ENCODE results near the gene MYG1. TPM values are rescaled to one million over a fixed set of nuclear protein-coding genes. Genes with fewer than 3 reads are reported as not detected.
A peak's percentile ranks its signal among the peaks of the same experiment; 100 is the strongest.

Gene MYG1, protein sequence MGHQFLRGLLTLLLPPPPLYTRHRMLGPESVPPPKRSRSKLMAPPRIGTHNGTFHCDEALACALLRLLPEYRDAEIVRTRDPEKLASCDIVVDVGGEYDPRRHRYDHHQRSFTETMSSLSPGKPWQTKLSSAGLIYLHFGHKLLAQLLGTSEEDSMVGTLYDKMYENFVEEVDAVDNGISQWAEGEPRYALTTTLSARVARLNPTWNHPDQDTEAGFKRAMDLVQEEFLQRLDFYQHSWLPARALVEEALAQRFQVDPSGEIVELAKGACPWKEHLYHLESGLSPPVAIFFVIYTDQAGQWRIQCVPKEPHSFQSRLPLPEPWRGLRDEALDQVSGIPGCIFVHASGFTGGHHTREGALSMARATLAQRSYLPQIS
- total RNA-seq (2014; rRNA removed; shearing (Covaris generic)): 65.1 and 74.0 TPM in 2 replicates

DNA sequence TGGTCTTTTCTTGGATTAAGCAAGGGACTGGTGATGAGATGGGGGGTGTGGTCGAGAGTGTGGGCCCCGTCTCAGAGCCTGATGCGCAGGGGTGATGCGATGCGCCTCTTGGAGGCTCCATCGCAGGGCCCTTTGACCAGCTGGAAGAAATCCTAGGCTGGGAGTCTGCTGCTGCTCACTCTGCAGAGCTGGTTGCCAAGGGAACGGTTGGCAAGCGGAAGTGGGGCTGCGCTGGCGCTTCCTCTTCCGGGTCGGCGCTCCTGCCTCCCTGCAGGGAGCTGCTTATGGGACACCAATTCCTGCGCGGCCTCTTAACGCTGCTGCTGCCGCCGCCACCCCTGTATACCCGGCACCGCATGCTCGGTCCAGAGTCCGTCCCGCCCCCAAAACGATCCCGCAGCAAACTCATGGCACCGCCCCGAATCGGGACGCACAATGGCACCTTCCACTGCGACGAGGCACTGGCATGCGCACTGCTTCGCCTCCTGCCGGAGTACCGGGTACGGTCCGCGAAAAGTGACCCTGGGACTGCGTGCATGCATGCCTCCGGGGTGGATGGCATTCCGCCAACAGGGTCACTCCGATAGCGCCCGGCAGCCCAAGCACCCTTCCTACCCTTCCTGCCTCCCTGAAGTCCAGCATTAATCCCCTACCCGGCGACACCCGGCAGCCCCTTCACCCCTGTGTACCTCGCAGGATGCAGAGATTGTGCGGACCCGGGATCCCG lies at the start of gene MYG1:
Gene MYG1 (plus strand): TSS at position 242 of the 727 bp plus-strand sequence. CDS start 43 bp downstream, at position 285.
- peak; percentile 81 for DNase-seq (ENCODE audit: low spot score)

DNA sequence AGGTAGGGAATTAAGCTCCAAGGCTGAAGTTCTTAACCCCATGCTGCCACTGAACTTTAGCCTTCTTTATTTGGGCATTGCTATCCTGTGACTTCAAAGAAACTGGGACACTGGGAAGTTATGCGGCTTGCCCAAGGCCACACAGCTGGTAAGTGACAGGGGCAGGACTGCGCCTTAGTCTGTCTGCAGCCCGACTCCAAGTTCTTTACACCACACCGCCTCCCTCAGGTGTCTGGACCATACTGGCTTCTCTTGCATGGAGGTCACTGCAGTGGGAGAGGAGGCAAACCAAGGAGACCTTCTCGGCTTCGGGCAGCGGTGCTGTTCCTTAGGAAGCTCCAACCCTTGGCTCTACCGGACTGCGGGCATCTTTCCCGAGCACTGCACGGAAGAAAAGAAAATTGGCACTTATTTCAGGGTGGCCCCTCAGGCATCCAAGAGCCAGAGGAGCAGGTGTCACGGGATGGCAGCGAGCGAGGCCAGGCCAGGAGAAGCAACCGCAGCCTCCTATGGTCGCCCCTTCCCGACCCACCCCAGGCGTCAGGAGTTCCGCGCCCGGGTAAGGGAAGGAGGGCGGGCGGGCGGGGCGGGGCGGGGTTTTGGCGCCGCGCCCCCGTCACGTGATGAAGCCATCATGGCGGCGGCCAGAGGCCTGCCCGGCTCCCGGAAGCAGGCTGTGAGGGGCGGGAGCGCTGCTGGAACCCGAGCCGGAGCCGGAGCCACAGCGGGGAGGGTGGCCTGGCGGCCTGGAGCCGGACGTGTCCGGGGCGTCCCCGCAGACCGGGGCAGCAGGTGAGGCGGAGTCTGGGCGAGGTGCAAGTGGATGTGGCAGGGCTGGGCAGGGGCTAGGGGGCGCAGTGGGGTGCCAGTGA lies 47.8 kb upstream of the MYG1 start:
- DNase-seq (ENCODE audit: low spot score): peak; percentile 69

DNA sequence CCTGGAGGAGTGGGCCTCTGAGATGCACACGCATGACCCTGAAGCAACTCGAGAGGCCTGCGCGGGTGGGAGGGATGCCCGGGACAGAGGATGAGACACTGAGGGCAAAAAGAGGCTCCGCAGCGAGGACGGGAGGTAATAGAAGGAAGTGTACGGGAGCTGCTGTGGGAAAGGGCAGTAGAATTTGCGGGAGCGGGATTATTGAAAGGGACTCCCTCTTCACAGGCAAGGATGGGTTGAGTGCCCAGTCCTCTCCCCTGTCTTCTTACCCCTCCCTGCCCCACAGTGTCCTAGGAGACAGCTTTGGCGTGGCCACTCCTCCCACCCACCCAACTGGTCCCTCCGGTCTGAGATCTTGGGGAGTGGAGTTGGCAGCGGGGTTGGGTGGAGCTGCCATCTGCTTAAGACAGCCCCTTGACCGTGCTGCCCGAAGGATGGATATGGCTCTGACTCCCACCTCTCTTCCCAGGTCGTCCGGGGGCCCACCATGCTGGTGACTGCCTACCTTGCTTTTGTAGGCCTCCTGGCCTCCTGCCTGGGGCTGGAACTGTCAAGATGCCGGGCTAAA lies 47.1 kb upstream of the MYG1 start:
- peak; percentile 26 for DNase-seq (ENCODE audit: low spot score)

DNA sequence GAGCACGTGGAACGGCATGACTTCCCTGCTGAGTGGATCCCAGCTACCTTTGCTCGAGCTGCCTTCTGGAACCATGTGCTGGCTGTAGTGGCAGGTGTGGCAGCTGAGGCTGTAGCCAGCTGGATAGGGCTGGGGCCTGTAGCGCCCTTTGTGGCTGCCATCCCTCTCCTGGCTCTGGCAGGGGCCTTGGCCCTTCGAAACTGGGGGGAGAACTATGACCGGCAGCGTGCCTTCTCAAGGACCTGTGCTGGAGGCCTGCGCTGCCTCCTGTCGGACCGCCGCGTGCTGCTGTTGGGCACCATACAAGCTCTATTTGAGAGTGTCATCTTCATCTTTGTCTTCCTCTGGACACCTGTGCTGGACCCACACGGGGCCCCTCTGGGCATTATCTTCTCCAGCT lies 46.2 kb upstream of the MYG1 start:
- no peak for DNase-seq (ENCODE audit: low spot score)

DNA sequence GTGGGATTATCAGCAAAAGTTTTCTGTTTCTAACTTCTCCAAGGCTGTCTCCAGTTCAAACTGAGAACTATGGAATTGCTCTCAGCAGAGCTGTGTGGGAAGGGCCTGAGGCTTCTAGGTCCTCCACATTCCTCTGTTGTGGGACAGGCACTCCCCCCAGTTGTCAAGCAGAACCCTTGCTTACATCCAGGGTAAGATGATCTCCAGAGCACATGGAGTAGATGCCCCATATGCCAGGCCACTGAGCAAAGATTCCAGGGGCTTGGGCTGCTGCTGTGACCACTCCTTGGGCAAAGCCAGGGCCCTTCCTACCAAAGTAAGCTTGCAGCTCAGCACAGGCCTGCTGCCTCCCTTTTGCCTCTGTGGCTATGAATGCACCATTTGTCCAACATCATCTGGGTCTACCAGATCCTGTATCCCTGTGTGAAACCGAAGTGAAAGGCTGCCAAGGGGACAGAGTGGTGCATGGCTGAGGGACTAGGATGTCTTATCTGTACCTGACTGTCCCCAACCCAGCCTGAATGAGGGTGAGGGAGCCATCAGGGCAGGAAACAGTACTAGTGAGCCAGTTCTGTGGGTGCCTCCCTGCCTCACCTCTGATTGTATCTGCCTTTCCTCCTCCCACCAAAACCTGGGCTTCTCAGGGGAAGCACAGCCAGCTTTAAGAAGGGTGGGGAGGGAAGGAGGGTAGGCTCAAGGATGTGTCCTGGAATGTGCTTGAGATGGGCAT lies 44.5 kb upstream of the MYG1 start:
- no peak for DNase-seq (ENCODE audit: low spot score)

DNA sequence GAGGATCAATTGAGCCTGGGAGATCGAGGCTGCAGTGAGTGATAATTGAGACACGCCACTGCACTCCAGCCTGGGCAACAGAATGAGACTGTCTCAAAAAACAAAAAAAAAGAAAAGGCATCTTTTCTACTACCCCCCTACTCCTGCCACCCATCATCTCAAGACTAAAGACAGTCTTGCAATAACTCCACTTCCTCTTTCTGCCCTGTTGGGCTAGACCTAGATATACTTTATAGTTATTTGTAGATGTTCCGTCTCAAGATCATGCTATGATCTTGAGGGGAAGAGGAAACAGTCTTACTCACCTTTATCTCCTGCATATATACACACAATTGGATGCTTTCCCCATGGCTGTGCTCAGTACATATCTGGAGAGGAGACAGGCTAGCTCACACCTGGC lies 43.5 kb upstream of the MYG1 start:
- DNase-seq (ENCODE audit: low spot score): no peak

DNA sequence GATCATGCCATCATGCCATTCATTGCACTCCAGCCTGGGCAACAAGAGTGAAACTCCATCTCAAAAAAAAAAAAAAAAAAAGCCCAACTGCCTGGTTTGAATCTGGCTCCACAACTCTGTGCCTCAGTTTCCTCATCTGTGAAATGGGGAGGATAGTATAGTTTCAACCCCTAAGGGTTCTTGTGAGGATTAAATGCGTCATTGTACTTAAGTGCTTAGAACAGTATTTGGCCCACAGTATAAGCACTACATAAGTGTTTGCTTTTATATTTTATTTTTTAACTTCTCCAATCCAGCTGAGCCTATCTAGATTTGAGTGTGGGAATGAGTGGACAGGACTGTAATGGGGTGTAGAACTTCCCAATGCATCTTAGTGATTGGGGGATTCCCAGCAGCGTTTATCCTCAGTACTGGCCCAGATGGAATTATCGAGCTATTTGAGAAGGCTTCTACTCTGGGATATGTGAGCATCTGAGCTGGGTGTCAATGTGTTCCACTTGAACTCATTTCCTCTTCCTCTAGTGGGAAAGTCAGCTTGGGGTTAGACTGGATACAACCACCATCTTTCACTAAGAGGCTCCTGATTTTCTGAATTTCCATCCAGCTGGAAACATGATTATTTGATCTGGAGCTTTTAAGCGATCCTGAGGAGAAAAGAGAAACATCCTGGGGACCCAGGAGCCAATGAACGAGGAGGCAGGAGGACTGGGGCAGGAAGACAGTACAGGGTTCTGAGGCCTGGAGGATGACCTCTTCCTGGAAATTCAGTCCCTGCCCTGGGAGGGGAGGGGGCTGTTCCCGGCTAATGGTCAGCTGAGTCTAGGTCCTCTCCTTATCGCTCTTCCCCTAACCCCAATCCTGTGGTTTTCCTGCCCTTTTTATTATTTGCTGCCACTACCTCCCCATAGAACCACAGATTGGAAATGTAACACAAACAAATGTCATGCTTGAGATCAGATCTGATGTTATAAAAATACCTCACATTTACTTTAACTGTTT lies 40.7 kb upstream of the MYG1 start:
- DNase-seq (ENCODE audit: low spot score): no peak

DNA sequence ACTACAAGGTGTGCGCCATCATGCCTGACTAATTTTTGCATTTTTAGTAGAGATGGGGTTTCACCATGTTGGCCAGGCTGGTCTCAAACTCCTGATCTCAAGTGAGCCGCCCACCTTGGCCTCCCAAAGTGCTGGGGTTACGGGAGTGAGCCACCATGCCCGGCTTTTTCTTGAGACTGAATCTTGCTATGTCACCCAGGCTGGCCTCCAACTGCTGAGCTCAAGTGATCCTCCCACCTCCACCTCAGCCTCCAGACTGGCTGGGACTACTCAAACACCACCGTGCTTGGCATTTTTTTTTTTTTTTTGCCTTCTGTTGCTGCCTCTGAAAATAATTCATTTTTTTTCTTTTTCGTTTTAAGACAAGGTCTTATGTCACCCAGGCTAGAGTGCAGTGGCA lies 39.6 kb upstream of the MYG1 start:
- DNase-seq (ENCODE audit: low spot score): no peak

DNA sequence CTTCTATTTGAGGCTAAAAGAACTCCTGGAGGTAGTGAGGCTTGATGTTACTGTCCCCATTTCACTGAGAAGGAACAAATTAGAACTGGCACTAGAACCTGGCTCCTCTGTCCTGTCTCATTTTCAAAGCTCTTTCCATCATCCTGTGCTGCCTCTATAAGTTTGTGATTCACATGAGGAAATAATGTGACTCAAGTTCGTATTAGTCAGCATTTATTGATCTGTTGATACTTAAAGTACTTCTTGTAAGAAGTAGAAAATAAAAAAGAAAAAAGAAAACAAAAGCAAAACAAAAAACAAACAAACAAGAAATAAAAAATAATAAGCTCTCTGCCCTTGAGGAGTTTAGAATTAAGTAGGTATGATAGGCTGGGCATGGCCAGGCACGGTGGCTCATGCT lies 33.7 kb upstream of the MYG1 start:
- no peak for DNase-seq (ENCODE audit: low spot score)

DNA sequence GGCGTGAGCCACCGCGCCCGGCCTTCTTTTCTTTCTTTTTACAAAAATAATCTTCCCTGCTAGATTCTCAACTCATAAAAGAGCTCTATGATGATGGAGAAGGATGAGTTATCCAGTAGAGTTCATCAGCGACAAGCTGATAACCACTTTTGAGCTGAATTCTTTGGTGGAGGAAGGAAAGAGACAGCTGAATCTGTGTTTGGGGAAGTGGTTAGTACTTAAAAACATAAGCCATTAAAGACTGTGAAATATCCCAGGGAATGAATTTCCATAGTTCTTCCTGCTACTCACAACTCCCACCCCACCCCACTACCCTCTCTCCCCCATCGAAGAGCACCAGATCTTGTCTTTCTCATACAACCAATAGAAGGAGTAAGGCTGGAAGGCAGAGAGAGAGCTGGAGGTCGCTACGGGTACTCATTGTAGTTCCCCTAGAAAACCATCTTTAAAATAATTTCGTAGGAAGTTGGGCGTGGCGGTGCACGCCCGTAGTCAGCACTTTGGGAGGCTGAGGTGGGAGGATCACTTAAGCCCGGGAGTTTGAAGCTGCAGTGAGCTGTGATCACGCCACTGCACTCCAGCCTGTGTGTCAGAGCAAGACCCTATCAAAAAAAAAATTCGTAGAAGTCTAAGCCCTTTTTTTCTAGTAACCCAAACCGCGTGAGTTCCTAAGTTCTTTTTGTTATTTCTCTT lies 32.0 kb upstream of the MYG1 start:
- DNase-seq (ENCODE audit: low spot score): no peak

DNA sequence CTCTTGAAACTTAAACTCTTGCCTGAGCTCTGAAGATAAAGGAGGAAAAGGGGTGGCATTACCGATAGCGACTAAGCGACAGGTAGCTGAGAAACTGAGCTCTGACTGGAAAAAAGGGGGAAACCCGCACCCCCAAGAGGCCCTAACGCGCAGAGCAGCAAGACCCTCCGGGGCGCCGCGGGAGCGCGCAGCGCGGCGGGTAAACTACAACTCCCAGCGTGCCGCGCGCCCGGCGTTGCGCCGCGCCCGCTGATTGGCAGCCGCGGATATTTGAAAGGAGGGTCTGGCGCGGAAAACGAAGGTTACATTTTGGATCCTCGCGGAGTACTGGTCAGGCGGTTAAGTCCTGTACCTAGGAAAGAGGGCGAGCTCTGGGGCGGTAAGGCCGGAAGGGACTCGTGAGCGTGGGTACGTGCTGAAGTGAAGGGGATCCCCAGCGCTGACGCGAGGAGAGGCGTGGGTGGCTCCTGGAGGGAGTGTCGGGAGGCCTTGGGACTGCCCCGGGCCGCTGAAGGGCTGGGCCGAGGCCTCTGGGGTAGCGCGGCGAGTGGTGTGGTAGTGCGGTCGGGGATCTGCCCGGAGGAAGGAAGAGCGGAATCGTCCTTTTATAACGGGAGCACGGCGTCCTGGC lies 31.4 kb upstream of the MYG1 start, which contains the start of gene ESPL1:
Gene ESPL1 (plus strand): TSS at position 301 of the 631 bp plus-strand sequence. CDS start 468 bp downstream, outside the sequence.
- peak; percentile 42 for DNase-seq (ENCODE audit: low spot score)

DNA sequence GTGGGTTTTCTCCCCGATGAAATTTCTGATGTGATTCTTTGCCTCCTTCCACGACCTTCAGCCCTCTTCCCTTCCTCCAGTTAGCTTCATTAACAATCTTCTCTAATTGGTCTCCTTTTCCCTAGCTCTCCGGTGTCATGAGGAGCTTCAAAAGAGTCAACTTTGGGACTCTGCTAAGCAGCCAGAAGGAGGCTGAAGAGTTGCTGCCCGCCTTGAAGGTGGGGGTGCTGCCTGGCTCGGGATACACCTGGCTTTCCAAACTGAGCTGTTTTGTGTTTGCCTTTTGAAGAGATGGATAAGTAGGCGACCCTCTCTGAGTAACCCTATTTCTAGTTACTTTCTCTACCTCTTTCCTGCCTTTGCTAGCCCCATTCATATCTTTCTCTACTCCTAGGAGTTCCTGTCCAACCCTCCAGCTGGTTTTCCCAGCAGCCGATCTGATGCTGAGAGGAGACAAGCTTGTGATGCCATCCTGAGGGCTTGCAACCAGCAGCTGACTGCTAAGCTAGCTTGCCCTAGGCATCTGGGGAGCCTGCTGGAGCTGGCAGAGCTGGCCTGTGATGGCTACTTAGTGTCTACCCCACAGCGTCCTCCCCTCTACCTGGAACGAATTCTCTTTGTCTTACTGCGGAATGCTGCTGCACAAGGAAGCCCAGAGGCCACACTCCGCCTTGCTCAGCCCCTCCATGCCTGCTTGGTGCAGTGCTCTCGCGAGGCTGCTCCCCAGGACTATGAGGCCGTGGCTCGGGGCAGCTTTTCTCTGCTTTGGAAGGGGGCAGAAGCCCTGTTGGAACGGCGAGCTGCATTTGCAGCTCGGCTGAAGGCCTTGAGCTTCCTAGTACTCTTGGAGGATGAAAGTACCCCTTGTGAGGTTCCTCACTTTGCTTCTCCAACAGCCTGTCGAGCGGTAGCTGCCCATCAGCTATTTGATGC lies 30.6 kb upstream of the MYG1 start:
- peak; percentile 13 for DNase-seq (ENCODE audit: low spot score)

DNA sequence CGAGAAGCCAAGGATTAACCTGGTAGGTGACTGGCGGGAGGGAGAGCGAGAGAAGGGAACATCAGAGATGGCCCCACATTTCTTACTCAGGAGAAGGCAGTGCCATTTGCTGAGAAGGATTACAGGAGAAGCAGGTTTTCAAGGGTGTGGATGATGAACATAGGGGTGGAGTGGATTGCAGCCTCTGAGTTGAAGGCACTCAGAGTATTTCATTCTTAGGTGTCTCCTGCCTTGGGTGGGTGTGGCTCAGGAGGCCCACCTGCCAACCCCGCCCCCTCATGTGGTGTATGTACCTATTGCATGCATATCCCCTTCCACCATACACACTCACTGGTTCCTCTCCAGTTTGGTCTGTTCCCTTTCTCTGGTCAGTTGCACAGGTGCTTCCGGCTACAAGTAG lies 25.1 kb upstream of the MYG1 start:
- DNase-seq (ENCODE audit: low spot score): no peak

DNA sequence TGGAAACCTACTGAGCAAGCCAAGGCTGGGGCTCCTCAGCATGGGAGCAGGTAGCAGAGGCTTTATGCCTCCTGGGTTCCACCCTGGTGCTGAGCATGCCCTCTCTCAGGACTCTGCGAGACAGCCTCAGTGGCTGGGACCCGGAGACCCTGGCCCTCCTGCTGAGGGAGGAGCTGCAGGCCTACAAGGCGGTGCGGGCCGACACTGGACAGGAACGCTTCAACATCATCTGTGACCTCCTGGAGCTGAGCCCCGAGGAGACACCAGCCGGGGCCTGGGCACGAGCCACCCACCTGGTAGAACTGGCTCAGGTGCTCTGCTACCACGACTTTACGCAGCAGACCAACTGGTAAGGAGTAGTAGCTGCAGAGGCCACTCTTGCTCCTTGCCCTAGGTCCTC lies 23.0 kb upstream of the MYG1 start:
- DNase-seq (ENCODE audit: low spot score): no peak

DNA sequence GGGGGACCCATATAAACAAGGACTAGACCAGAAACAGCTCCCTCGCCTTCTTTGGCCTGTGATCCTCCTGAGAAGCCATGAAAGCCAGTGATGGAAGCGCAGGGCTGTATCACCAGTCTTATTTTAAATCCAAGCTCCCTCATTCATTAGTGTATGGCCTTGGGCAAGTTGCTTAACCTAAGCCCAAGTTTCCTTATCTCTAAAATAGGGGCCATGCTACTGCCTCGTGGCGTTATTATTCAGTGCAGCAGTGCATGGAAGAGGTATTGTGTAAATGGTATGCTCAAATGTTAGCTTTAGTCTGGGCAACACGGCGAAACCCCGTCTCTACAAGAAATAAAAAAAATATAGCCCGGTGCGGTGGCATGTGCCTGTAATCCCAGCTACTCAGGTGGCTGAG lies 21.5 kb upstream of the MYG1 start:
- no peak for DNase-seq (ENCODE audit: low spot score)

DNA sequence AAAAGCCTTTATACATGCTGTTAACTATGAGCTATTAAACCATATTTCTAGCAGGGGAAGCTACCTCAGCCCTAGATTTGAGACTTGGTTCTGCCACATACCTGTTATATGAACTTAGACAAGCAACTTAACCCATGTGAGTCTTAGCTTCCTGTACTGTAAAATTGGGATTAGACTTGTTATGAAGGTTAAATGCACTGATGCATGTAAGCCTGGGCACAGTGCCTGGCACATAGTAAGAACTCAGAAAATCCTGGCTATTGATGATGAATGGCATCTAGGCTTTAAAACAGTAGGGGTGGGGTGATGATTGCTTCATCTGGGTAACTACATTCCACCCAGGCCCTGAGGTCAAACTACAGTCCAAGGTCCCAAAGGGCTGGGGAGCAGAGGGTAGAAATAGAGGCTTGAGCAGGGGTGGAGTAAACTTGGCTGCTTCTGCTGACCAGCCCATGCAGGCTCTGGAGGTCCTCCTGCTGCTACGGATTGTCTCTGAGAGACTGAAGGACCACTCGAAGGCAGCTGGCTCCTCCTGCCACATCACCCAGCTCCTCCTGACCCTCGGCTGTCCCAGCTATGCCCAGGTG lies 20.1 kb upstream of the MYG1 start:
- DNase-seq (ENCODE audit: low spot score): no peak

DNA sequence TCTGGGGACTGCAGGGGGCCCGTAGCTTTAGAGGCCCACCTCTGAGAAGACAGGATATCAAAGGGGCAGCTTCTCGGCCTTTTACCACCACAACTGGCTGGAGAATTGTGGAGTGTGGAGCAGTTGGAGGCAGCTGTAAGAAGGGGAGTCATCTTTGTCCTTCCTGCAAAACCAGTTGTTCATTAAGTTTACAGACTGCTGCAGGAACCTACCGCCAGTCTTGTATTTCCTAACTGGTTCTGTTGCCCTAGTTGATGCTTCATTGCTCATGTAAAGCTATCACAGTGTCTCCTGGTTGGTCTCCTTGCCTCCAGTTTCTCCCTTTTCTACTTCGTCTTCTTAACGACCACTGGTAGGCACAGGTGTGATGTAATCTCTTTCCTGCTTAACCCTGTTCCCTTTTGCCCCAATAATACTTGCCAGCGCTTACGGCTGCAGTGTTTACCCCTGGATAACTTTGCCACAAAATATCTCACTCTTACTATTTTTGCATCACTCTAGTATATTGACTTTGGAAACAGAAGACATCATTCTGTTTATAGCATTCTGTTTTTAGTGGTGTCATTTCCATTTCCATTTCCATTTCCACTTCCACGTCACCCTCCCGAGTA lies 19.5 kb upstream of the MYG1 start:
- no peak for DNase-seq (ENCODE audit: low spot score)
